ENCODE measurements around the gene CRHBP. TPM values are rescaled to one million over a fixed set of nuclear protein-coding genes. Genes with fewer than 3 reads are reported as not detected.

The CRHBP gene
- total and polyA plus RNA-seq, 2 experiments from 2014 or later, result 0.37 to 5.0 TPM

DNA sequence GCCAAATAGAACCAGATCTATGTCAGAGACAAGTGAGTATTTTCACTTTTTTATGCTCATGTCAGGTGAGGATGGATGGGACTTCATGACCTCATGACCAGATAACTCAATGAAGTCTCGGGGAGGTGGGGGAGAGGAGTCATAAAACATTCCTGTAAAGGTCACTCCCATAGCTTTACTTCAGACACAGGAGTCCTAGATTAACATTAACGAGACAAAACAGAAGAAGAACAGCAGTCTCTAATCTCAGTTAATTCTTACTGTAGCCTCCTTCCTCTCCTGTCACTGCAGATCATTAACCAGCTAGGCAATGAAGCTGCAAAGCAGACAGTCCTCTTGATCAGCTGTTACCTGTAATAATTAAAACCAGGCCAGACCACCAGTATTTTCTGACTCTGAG, 11.2 kb downstream of the CRHBP start:
- no peaks in the 10 kb centered on the region for H3K9me2 ChIP-seq (replicated peaks; ENCODE audit: insufficient read depth)
- no peak overlapping the region for H3K4me2 ChIP-seq
- H3K4me1 ChIP-seq (ENCODE audit: insufficient read depth), result no peaks in the 10 kb centered on the region
- H3K36me3 ChIP-seq (replicated peaks; ENCODE audit: insufficient read depth, low read depth), result no peaks in the 10 kb centered on the region
- WGBS (ENCODE audit: low lambda C conversion rate, missing lambda C conversion rate), result 28% methylated on average over 2 of the region's 2 CpGs
- no peaks in the 10 kb centered on the region for H3K79me2 ChIP-seq
- TF ChIP-seq EZH2 (IDR thresholded peaks at IDR 0.05; ENCODE audit: borderline replicate concordance) (no peak), CTCF (IDR thresholded peaks at IDR 0.05; ENCODE audit: poor library complexity) (no peak), EZH2phosphoT487 (IDR thresholded peaks at IDR 0.05; ENCODE audit: low read depth, severe bottlenecking, unreplicated experiment) (no peak)
- H3K27me3 ChIP-seq, result no peaks in the 10 kb centered on the region
- no peaks in the 10 kb centered on the region for H3K9me3 ChIP-seq (ENCODE audit: low read depth)
- no peak overlapping the region for H3K4me3 ChIP-seq
- DNase-seq (ENCODE audit: low spot score), result peak; percentile 16
- no peak overlapping the region for H3K27ac ChIP-seq
- no peaks in the 10 kb centered on the region for H4K20me1 ChIP-seq (ENCODE audit: insufficient read depth, poor library complexity, severe bottlenecking)
- no peak overlapping the region for H2AFZ ChIP-seq

DNA sequence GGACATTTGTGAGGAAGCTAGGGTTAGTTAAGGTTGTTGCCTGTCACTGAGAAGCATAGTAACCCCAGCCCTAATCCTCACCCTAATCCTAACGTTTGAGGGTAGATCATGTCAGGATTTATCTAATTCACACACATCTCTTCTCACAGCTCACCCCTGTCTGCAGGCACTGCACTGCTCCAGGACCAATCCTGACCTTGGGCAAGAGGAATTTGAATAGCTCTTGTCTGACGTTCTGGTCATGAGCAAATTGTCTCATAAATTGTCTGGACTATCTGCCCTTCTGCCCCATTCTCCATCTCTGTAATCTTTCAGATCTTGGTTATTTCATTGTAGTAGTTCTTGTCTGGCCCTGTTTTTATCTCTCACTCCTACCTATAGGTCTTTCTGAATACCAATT, 18.7 kb downstream of the CRHBP start:
- H3K4me3 ChIP-seq, result no peak overlapping the region
- TF ChIP-seq EZH2 (IDR thresholded peaks at IDR 0.05; ENCODE audit: borderline replicate concordance) (no peak), CTCF (IDR thresholded peaks at IDR 0.05; ENCODE audit: poor library complexity) (no peak), EZH2phosphoT487 (IDR thresholded peaks at IDR 0.05; ENCODE audit: low read depth, severe bottlenecking, unreplicated experiment) (no peak)
- H3K36me3 ChIP-seq (replicated peaks; ENCODE audit: insufficient read depth, low read depth), result no peaks in the 10 kb centered on the region
- H2AFZ ChIP-seq, result no peak overlapping the region
- H3K79me2 ChIP-seq, result no peaks in the 10 kb centered on the region
- WGBS (ENCODE audit: low lambda C conversion rate, missing lambda C conversion rate), result 9% methylated on average over 2 of the region's 2 CpGs
- H3K9me3 ChIP-seq (ENCODE audit: low read depth), result no peaks in the 10 kb centered on the region
- no peak overlapping the region for H3K27ac ChIP-seq
- H3K4me2 ChIP-seq, result no peak overlapping the region
- H3K27me3 ChIP-seq, result no peaks in the 10 kb centered on the region
- no peaks in the 10 kb centered on the region for H3K9me2 ChIP-seq (replicated peaks; ENCODE audit: insufficient read depth)
- H3K4me1 ChIP-seq (ENCODE audit: insufficient read depth), result no peaks in the 10 kb centered on the region
- DNase-seq (ENCODE audit: low spot score), result no peak
- no peaks in the 10 kb centered on the region for H4K20me1 ChIP-seq (ENCODE audit: insufficient read depth, poor library complexity, severe bottlenecking)

- no peaks in the 10 kb centered on the region for H3K27me3 ChIP-seq
- H3K4me2 ChIP-seq, result no peak overlapping the region
- no peak overlapping the region for H2AFZ ChIP-seq
- no peaks in the 10 kb centered on the region for H3K4me1 ChIP-seq (ENCODE audit: insufficient read depth)
- no peak overlapping the region for H3K27ac ChIP-seq
- TF ChIP-seq EZH2phosphoT487 (IDR thresholded peaks at IDR 0.05; ENCODE audit: low read depth, severe bottlenecking, unreplicated experiment) (no peak), EZH2 (IDR thresholded peaks at IDR 0.05; ENCODE audit: borderline replicate concordance) (no peak), CTCF (IDR thresholded peaks at IDR 0.05; ENCODE audit: poor library complexity) (no peak)
- WGBS (ENCODE audit: low lambda C conversion rate, missing lambda C conversion rate), result 80% methylated on average over 2 of the region's 2 CpGs
- H3K4me3 ChIP-seq, result no peak overlapping the region
- no peaks in the 10 kb centered on the region for H4K20me1 ChIP-seq (ENCODE audit: insufficient read depth, poor library complexity, severe bottlenecking)
- H3K9me3 ChIP-seq (ENCODE audit: low read depth), result no peaks in the 10 kb centered on the region
- DNase-seq (ENCODE audit: low spot score), result no peak
- no peaks in the 10 kb centered on the region for H3K36me3 ChIP-seq (replicated peaks; ENCODE audit: insufficient read depth, low read depth)
- H3K9me2 ChIP-seq (replicated peaks; ENCODE audit: insufficient read depth), result no peaks in the 10 kb centered on the region
- no peaks in the 10 kb centered on the region for H3K79me2 ChIP-seq
Measured at GRCh38 chr5:76972689-76973088, 19.8 kb downstream of the CRHBP start.

DNA sequence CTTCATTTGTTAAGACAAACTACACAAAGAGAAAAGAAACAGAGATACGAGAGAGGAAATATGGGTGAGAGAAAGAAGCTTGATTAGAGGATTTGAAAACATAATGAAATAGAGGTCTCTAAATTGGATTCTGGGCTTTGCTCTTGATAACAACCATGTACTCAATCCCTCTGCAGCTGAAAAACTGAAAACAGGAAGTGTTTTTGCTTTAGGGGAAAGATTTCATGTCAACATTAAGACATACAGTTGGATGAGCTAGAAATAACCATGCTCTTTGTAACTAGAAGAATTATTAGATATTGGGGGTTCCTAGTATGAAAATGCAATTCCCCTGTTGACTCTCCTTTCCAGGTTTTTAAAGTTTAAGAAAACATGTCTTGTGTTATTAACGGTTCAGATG, 21.9 kb downstream of the CRHBP start:
- Histone ChIP-seq H3K9me3 (ENCODE audit: low read depth) (no peaks in the 10 kb centered on the region), H2AFZ (no peak overlapping the region), H3K27me3 (no peaks in the 10 kb centered on the region), H3K4me2 (no peak overlapping the region), H3K27ac (no peak overlapping the region), H3K9me2 (replicated peaks; ENCODE audit: insufficient read depth) (no peaks in the 10 kb centered on the region), H3K4me3 (no peak overlapping the region), H4K20me1 (ENCODE audit: insufficient read depth, poor library complexity, severe bottlenecking) (no peaks in the 10 kb centered on the region), H3K79me2 (no peaks in the 10 kb centered on the region), H3K4me1 (ENCODE audit: insufficient read depth) (no peaks in the 10 kb centered on the region), H3K36me3 (replicated peaks; ENCODE audit: insufficient read depth, low read depth) (no peaks in the 10 kb centered on the region)
- 73% methylated on average over 2 of the region's 2 CpGs for WGBS (ENCODE audit: low lambda C conversion rate, missing lambda C conversion rate)
- TF ChIP-seq CTCF (IDR thresholded peaks at IDR 0.05; ENCODE audit: poor library complexity) (no peak), EZH2 (IDR thresholded peaks at IDR 0.05; ENCODE audit: borderline replicate concordance) (no peak), EZH2phosphoT487 (IDR thresholded peaks at IDR 0.05; ENCODE audit: low read depth, severe bottlenecking, unreplicated experiment) (no peak)
- DNase-seq (ENCODE audit: low spot score), result no peak

All from hepatocyte (in vitro differentiated cells).